Sigmoid colon (tissue), 4 donors: ENCODE data around the gene BANP.

Source experiments
- POLR2AphosphoS5 ChIP-seq, 4 donors: sonication (generic); formaldehyde crosslinking; IDR thresholded peaks; one replicate each; pipeline ENCODE4 v1.6.1; 2017; ENCODE audit warnings: antibody characterized with exemption in 4 of 4
- TF ChIP-seq, protein P1 (sequence below), 4 experiments: fragments of 450-650 bp in 3 of 4; fragments of 200-600 bp in 1 of 4; IDR thresholded peaks; one replicate each; pipeline ENCODE4 v1.5.1; 2016 to 2019; ENCODE audit warnings: antibody characterized with exemption in 4 of 4, mild to moderate bottlenecking in 3 of 4, moderate library complexity in 2 of 4

DNA sequence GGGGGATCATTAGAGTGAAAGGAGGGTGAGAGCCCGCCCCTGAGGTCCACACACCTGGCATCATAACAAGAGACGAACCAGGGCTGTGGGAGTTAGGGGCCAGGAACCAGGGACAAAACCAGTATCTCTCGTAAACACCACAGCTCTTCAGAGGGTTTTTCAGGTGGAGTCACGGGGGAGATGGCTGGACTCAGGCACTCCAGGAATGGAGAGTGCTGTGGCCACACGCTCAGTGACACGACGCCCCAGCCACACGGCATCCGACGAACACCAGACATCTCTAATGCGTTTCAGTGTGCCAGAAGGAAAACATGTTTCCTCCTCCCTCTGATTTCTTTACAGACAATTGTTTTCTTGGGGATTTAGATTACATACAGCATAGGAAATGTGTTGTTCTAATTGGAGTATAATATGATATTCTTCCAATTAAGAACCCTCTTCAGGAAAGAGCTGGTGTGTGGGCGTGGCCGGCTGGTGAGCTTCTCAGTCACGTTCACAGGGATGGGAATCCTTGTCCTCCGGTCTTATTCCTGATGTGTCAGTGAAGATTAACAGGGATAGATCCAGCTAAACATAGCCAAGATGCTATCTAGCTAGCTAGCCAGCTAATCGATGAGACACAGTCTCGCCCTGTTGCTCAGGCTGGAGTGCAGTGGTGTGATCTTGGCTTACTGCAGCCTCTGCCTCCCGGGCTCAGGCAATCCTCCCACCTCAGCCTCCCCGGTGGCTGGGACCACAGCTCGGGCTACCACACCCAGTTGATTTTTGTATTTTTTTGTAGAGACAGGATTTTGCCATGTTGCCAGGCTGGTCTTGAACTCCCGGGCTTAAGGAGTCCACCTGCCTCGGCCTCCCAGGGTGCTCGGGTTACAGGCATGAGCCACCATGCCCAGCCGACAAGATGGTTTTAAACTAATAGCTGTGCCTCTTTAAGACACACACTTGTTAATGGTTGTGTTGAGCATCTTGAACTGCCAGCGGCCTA lies 98.6 kb downstream of the BANP start:
- TF ChIP-seq, protein P1, sequence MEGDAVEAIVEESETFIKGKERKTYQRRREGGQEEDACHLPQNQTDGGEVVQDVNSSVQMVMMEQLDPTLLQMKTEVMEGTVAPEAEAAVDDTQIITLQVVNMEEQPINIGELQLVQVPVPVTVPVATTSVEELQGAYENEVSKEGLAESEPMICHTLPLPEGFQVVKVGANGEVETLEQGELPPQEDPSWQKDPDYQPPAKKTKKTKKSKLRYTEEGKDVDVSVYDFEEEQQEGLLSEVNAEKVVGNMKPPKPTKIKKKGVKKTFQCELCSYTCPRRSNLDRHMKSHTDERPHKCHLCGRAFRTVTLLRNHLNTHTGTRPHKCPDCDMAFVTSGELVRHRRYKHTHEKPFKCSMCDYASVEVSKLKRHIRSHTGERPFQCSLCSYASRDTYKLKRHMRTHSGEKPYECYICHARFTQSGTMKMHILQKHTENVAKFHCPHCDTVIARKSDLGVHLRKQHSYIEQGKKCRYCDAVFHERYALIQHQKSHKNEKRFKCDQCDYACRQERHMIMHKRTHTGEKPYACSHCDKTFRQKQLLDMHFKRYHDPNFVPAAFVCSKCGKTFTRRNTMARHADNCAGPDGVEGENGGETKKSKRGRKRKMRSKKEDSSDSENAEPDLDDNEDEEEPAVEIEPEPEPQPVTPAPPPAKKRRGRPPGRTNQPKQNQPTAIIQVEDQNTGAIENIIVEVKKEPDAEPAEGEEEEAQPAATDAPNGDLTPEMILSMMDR (IDR thresholded peaks at IDR 0.05), result no peak
- no peak for TF ChIP-seq POLR2AphosphoS5 (IDR thresholded peaks at IDR 0.05)
